Left lung (tissue), 10 donors: Measurements from ENCODE around the gene SEPTIN11. TPM values are rescaled to one million over a fixed set of nuclear protein-coding genes. Genes with fewer than 3 reads are reported as not detected.

Source experiments
- ATAC-seq: fragments of 200-7000 bp; cut with Tn5 transposase; one replicate; pipeline ENCODE4 v1.9.1; 2020; ENCODE audit warnings: moderate library complexity
- DNase-seq, 4 donors: peaks; one replicate each; pipeline ENCODE4 v3.0.0-alpha.2; 2013 to 2020
- H3K27ac ChIP-seq, 2 donors: fragments of 200-600 bp; sonication (generic) in 1 of 2; one replicate each; pipeline versions ENCODE4 v1.5.0 to v1.8.0; 2020 to 2021
- H3K27me3 ChIP-seq, 2 donors: fragments of 200-600 bp; sonication (generic) in 1 of 2; one replicate each; pipeline versions ENCODE4 v1.5.0 to v1.8.0; 2020 to 2021
- H3K36me3 ChIP-seq, 2 donors: fragments of 200-600 bp; sonication (generic) in 1 of 2; one replicate each; pipeline versions ENCODE4 v1.5.0 to v1.8.0; 2020 to 2021
- H3K4me1 ChIP-seq, 2 donors: fragments of 200-600 bp; one replicate each; pipeline ENCODE4 v1.8.0; 2021
- H3K4me3 ChIP-seq, 2 donors: fragments of 200-600 bp; sonication (generic) in 1 of 2; one replicate each; pipeline versions ENCODE4 v1.5.0 to v1.8.0; 2020 to 2021; ENCODE audit warnings: mild to moderate bottlenecking in 1 of 2
- H3K9me3 ChIP-seq, 2 donors: fragments of 200-600 bp; sonication (generic) in 1 of 2; one replicate each; pipeline versions ENCODE4 v1.5.0 to v1.8.0; 2020 to 2021
- CTCF ChIP-seq, 2 donors: fragments of 200-600 bp; sonication (generic) in 1 of 2; IDR thresholded peaks; one replicate each; pipeline versions ENCODE4 v1.5.0 to v1.8.0; 2021; ENCODE audit warnings: antibody characterized with exemption in 2 of 2
- intact Hi-C, 2 donors: fragments of 100-400 bp; cut with DNase I; formaldehyde crosslinking; loops; one replicate each; pipeline versions ENCODE4 v1.11.2 to v1.14.2; 2022
- polyA plus RNA-seq, 6 donors: library from polyadenylated mRNA; unstranded; fragments of 120-200 nt; gene quantifications; one replicate each; pipeline ENCODE4 v1.2.1, GENCODE V29; 2013; ENCODE audit not compliant: insufficient read length in 6 of 6
- total RNA-seq, 2 donors: library from RNA; stranded (reverse); fragmentation: NEBNext Ultra II Directional; extraction: Animal tissue kit (Norgen Biotek cat#: 25700); gene quantifications; one replicate each; pipeline ENCODE4 v1.2.1, GENCODE V29; 2021
- donor health status: DM: no; HTN: yes; CAD: no.
- donor health status: DM: no; HTN: no; CAD: no.

Gene SEPTIN11
- total and polyA plus RNA-seq, 8 donors: 134 to 169 (median 159) TPM

- Histone ChIP-seq H3K4me1 (no peaks in the 10 kb centered on the region), H3K27me3 (no peaks in the 10 kb centered on the region), H3K27ac (no peak overlapping the region), H3K4me3 (no peak overlapping the region), H3K9me3 (no peaks in the 10 kb centered on the region), H3K36me3 (no peaks in the 10 kb centered on the region)
- DNase-seq (no peak), ATAC-seq (no peak)
- intact Hi-C loops: no loop called here
- TF ChIP-seq CTCF (IDR thresholded peaks at IDR 0.05): no peak
Measured at GRCh38 chr4:76909711-76910110, 39.8 kb upstream of the SEPTIN11 start.

- no peaks in the 10 kb centered on the region for H3K4me1 ChIP-seq
- no peak overlapping the region for H3K27ac ChIP-seq
- no peaks in the 10 kb centered on the region for H3K27me3 ChIP-seq
- ATAC-seq: no peak
- H3K4me3 ChIP-seq: no peak overlapping the region
- no peaks in the 10 kb centered on the region for H3K9me3 ChIP-seq
- H3K36me3 ChIP-seq: no peaks in the 10 kb centered on the region
- intact Hi-C loops: no loop called here
- TF ChIP-seq CTCF (IDR thresholded peaks at IDR 0.05): no peak
- DNase-seq: no peak
Measured at GRCh38 chr4:76920715-76921114, 28.8 kb upstream of the SEPTIN11 start.

GRCh38 chr4:76923619-76924357 lies 25.8 kb upstream of the SEPTIN11 start:
- Histone ChIP-seq H3K9me3 (no peaks in the 10 kb centered on the region), H3K4me3 (no peak overlapping the region), H3K27ac (no peak overlapping the region), H3K4me1 (no peaks in the 10 kb centered on the region), H3K27me3 (no peaks in the 10 kb centered on the region), H3K36me3 (no peaks in the 10 kb centered on the region)
- no peak for TF ChIP-seq CTCF (IDR thresholded peaks at IDR 0.05)
- intact Hi-C loops: no loop called here
- ATAC-seq (no peak), DNase-seq (no peak)

- intact Hi-C loops: no loop called here
- Histone ChIP-seq H3K4me3 (no peak overlapping the region), H3K4me1 (no peaks in the 10 kb centered on the region), H3K36me3 (no peaks in the 10 kb centered on the region), H3K9me3 (no peaks in the 10 kb centered on the region), H3K27ac (no peak overlapping the region), H3K27me3 (no peaks in the 10 kb centered on the region)
- ATAC-seq (no peak), DNase-seq (no peak)
- no peak for TF ChIP-seq CTCF (IDR thresholded peaks at IDR 0.05)
Measured at GRCh38 chr4:76926841-76927240, 22.7 kb upstream of the SEPTIN11 start.

- DNase-seq (no peak), ATAC-seq (no peak)
- H3K4me3 ChIP-seq: no peak overlapping the region
- H3K4me1 ChIP-seq: no peaks in the 10 kb centered on the region
- intact Hi-C loops: no loop called here
- H3K9me3 ChIP-seq: no peaks in the 10 kb centered on the region
- H3K27ac ChIP-seq: no peak overlapping the region
- H3K27me3 ChIP-seq: no peaks in the 10 kb centered on the region
- no peaks in the 10 kb centered on the region for H3K36me3 ChIP-seq
- no peak for TF ChIP-seq CTCF (IDR thresholded peaks at IDR 0.05)
Measured at GRCh38 chr4:76930685-76931084, 18.9 kb upstream of the SEPTIN11 start.
